HG02610 (cell line): ENCODE measurements around the gene XPNPEP1.
"Not testable (repeated sequence)": the region's sequence is repeated elsewhere in the genome, so short reads cannot be mapped to it uniquely, and the experiment has no call there.

Experiments
- ATAC-seq: cut with Tn5 transposase; IDR thresholded peaks from one replicate; pipeline ENCODE4 v1.9.1; 2021; ENCODE audit warnings: mild to moderate bottlenecking, moderate library complexity; ENCODE audit not compliant: unreplicated experiment

The XPNPEP1 gene

DNA sequence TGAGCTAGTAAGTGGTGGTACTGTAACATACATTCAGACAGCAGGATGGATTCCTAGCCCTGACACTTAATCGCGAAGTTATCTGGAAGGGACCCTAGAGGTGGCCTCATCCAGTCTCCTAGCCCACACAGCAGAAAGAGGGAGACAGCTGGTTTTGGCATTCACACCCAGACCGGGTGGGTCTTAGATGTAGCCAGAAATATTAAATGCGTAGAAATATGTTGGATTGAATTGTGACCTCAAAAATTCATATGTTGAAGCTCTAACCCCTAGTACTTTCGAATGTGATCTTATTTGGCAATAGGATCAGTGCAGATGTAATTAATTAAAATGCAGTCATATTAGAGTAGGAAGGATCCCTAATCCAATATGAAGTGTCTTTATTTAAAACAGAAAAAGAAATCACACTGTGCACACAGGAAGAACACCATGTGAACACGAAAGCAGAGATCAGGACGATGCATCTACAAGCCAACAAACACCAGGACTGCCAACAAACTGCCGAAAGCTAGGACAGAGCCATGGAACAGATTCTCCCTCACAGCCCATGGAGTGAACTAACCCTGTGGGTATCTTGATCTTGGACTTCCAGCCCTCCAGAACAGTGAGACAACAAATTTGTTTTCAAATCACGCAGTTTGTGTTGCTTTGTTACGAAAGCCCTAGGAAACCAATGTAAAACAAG, 2.9 kb upstream of the XPNPEP1 start:
- no peak for ATAC-seq

DNA sequence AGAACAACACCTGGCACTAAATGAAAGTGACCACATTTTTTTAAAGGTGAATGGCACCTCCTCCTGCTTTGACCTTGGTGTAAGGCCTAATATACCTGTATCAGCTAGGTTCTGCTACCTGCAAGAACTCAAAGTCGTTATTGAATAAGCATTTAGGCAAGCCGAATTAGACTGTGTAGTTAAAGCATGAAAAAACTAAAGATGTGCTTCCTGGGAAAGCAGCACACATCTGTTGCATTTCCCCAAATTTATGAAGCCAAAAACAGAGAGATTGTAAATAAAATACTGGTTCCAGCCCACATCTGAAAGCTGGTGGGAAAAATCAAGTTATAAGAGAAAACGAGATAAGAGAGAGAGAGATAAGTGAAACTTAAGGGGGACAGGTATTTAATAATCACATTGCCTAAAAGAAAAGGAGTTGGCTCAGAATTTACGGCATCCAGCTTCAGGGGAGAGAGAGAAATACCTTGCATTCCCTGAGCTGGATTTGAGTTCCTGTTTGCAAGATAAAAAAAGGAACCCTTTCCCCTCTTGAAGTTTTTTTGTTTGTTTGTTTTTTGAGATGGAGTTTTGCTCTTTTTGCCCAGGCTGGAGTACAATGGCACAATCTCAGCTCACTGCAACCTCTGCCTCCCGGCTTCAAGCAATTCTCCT, 1.8 kb upstream of the XPNPEP1 start:
- ATAC-seq, result no peak

DNA sequence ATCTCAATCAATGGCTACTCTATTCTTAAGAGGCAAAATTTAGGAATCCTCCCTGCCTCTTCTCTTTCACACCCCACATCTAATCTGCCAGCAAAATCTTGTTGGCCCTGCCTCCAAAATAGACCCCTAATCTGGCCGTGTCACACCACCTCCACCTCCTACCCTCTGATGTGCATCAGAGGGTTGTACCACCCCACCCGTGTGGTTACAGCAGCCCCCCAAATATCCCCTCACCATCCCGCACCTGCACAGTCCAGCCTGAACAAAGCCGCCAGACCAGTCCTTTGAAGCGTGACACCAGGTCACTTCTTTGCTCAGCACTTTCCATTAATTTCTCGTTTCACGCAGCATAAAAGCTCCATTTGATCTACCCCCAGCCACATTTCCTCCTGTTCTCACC, 776 bp upstream of the XPNPEP1 start:
- ATAC-seq, result no peak

DNA sequence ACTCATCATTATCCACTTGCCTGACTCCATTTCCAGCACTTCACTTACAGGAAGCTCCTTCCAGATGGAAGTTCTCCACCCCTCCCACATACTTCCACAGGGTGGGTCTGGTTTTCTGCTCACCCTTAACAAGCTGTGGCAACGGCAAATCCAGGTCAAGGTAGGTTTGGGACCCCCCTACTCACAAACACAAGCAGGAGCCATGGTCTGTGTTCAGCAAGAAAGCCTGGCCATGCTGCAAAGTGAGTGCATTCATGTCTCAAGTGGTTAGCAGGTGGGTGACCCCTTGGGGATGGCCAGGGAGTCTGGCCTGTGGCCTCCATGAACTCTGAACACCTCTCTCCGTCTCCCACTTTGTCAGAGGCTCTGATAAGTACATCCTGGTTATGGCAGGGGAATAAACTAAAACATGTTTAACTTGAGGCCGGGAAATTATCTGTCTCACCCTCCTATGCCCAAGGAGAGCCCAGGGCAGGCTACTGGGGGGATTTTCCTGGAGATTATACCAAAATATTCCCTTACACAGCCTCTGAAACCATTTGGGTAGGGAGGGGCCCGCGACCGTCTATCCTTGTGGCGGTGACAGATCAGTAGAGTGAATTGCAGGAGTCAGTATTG, 844 bp downstream of the XPNPEP1 start:
- peak; percentile 1 for ATAC-seq

DNA sequence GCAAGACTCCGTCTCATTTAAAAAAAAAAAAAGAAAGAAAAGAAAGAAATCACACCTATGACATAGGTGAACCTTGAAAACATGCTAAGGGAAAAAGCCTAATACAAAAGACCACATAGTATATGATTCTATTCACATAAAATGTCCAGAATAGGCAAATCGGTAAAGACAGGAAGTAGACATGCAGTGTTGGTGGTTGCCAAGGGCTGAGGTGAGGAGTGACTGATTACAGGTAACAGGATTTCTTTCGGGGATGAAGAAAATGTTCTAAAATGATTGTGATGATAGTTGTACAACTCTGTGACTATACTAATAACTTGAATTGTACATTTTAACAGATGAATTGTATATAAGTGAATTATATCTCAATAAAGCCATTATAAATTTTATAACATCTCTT, 3.3 kb downstream of the XPNPEP1 start:
- no peak for ATAC-seq

DNA sequence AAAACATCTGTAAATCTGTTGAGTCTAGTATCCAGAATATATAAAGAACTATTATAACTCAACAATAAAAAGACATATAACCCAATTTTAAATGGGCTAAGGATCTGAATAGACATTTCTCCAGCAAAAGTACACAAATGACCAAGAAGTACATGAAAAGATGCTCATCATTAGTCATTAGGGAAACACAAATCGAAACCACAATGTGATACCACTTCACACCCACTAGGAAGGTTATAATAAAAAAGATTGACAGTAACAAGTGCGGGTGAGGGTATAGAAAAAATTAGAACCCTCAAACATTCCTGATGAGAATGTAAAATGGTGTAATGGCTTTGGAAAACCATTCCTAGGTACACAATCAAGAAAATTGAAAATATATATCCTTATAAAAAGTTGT, 4.1 kb downstream of the XPNPEP1 start:
- peak; percentile 20 for ATAC-seq

DNA sequence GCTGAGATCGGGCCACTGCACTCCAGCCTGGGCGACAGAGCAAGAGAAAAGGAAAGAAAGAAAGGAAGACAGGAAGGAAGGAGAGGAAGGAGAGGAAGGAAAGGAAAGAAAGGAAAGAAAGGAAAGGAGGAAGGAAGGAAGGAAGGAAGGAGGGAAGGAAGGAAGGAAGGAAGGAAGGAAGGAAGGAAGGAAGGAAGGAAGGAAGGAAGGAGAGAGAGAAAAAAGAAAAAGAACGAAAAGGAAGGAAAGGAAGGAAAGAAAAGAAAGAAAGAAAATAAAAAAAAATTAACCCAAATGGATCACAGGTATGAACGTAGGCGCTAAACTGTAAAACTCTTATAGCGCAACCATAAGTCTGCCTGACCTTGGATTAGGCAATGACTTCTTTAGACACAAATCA, 4.6 kb downstream of the XPNPEP1 start:
- not testable (repeated sequence) for ATAC-seq

DNA sequence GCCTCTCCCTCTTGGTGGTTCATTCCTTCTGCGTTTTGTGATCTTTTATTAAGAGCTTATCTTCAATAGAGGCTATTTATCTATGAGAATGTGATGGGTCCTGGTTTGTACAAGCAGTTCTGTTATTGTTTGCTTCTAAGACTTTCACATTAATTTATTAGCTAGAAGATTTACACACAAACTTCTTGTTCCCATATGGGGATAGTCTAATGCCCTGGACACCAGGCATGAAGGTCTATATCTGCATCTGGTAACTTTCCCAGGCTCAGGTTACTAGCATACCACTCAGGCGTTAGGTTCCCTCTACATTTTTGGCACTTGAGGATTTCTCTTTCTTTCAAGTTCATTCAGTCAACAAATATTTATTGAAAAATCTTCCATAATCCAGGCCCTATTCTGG, 7.7 kb downstream of the XPNPEP1 start:
- ATAC-seq, result no peak

DNA sequence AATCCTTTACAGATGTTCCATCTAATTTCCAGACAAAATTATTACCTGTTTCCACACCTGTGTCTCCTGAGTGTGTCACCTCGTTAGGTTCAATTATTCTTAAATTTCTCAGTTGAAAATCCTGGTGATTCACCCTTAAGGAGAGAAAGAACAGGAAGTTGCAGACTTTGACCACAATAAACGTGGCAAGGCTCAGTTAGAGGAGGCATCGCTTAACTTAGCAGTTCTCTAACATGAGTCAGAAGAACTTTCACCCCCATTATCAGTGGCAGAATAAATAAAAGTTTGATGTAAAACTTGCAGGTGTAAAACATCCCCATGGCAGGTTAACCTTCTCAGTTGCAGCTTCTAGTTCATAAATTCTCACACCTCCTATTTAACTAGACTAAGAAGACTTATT, 8.3 kb downstream of the XPNPEP1 start:
- peak; percentile 46 for ATAC-seq

DNA sequence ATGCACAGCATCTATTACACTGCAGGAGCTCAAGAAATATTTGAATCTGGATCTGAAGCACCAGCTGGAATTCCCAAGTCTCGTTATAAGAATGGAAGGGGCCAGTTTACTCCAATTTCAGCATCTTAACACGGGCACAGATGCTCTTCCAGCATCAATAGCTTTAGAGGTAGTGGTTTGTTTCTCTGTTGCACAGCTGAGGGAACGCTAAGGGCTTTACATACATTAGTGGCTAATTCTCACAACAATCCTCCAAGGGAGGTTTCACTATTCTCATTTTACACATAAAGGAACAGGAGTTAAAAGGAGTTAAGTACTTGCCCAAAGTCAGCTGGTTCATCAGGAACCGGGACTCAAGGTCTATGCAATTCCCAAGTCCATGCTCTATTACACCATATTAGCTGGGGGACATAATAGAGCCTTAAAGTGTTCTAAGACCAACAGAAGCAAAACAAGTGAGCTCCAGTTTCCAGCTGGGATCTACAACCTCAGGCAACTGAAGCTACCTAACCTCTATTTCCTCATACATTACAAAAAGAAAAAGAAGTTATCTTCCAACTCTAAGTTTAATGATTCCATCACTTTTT, 9.9 kb downstream of the XPNPEP1 start:
- ATAC-seq, result no peak

DNA sequence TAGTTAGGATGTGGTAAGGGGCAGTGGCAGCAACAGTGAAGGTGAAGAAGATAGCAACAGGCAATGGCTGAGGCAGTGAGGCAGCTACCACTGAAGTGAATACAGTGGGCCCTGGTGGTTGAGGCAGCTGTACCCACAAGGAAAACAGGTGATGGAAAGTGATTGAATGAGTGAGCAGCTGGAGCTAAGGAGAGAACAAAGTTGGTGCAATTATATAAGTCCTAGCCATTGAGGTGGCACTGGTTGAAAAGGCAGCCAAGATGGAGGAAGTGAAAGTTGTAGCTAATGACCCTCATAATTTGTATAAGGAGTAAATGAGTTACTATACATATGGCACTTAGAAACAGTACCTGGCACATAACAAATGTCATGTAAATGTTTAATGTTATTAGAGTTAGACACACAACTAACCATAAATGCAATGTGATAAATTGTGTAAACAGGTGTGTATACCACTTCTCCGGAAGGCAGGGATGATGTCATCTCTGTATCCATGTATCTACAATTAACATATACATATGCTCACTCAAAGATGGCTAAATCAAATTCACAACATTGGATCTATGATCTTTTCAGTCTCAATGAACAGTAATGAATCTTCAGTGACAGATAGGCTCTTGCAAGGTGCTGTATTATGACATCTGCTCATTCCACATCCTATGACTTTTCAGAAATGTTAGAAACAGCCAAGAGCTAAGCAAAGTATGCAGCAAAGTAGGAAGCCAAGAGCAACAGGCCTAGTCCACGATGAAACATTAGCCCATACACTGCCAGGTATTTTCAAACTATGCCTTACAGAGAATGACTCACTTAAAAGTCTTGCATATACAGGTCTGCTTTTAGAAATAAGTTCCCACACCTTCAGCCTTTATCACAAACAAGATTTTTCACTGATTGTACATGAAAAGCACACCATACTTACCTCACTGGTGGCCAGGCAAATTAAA, 10.7 kb downstream of the XPNPEP1 start:
- ATAC-seq, result peak; percentile 71

DNA sequence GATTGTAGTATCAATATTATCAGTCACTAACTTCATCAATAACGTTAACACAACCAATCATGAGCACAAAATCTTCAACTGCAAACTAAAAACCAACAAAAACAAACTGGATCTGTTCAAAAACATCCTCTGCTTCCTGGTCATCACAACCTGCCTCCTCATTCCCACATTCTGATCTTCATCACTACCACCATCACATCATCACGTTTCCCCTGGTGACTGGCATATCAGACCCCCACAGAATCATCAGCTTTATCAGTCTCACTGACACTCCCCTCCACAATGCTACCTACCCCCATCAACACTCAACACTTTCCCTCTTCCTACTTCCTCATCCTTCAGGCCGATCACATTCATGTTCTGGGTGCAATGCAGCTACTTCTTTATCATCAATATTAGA, 11.4 kb downstream of the XPNPEP1 start:
- no peak for ATAC-seq

DNA sequence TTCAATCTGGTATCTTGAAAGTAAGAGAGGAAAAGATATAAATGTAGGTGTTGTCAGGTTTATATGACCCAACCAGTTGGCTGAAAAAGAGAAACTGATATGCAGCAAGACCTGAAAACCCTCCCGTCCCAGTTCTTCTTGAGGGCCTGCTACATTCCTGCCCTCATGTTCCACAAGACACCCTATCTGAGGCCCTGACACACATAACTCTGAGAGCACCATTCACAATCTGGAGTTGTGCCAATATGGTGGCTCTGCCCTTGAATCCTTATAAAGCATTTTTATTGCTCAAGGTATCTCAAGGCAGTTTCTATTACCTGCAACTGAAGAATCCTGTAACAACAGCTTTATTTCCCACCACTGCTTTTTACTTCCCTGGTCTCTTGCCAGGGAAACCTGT, 17.0 kb downstream of the XPNPEP1 start:
- no peak for ATAC-seq

DNA sequence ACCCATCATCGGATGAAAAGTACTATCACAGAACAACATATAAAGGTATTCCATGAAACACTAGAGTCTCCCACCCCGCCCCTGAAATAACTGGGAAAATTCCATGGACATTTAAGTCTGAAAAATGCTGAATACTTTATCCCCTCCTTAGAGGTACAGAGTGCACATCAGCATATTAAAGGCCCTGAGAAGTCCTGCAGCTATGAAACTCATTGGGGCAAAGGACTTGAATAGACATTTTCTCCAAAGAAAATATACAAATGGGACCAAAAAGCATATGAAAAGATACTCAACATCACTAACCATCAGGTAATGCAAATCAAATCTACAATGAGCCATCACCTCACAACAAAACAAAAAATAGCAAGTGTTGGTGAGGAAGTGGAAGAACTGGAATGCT, 18.9 kb downstream of the XPNPEP1 start:
- ATAC-seq, result no peak

DNA sequence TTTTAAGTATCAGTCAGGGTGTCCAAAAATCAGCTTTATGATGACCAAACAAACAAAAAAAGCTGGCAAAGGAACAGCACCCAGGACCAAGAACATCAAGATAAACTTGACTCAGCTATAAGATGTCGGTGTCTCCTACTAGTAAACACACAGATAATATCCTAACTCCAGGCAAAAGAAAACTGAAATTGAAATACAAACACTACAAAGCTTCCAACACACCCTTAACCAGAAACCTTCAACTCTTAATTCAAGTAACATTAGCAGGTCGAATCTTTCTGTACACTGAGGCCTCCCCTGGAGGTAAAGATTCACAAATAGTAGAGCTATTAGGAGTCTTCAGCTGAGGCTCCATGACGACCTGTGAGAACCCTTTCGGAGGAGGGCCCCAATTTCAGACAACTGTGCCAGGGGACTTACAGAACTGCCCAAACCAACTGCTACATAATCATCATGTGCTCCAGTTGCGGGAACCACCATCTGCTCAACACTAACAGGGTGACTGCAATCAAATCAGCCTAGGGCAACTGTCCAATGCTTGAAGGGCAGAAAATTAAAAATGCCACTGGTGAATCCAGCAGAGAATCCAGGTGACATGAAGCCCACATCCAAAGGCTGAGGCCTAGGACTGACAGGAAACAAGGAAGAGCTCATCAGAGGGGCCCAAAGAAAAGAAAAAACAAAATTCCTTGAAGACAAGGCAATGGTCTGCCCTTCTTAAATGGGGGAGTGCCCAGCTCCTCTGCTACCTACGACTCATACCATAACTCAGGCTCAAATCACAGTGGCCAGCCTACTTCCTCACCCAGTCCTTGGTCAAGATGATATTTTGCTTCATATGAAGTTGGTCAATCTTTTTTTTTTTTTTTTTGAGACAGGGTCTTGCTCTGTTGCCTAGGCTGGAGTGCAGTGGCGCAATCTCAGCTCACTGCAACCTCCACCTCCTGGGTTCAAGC, 20.0 kb downstream of the XPNPEP1 start:
- peak; percentile 55 for ATAC-seq

DNA sequence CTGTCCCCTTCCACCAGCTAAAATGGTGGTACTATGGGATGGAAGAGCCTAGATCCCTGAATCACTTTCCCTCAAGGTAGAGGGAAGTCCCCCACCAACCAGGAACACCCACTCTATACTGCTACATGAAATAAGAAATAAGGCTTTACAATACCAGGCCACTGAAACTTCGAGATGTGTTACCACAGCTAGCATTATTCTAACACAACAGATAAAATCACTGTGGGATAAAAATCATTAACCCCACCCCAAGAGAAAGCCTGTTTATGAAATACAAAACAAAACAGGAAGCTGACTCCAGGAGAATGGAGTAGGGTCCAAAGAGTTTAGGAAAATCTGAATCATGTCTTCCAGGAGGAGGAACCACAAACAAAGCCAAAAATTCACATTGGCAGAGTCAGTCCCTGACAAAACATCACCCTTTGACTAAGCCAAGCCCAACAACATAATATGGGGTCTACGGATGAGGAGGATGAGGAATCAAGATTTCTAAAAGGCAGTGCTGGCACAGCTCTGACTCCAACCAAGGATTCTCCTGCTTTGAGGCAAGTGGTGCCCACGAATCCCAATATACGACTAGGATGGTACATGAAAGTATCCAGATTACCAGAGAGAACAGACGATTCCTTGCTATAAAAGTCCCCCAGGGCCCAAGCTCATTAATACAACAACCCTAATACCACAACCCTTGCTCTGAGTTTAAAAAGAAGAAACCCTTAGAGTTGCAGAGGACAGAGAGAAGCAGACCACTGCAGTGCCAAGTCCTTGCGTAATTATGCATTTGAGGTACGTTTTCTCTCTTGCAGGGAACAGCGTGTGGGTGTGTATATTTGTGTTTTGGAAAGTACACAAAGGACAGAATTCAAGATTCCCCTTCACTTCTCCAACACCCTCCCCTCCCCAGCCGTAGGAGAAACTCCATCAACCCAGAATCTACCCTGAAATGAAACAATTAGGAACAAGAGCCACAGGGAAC, 23.7 kb downstream of the XPNPEP1 start:
- ATAC-seq, result no peak

DNA sequence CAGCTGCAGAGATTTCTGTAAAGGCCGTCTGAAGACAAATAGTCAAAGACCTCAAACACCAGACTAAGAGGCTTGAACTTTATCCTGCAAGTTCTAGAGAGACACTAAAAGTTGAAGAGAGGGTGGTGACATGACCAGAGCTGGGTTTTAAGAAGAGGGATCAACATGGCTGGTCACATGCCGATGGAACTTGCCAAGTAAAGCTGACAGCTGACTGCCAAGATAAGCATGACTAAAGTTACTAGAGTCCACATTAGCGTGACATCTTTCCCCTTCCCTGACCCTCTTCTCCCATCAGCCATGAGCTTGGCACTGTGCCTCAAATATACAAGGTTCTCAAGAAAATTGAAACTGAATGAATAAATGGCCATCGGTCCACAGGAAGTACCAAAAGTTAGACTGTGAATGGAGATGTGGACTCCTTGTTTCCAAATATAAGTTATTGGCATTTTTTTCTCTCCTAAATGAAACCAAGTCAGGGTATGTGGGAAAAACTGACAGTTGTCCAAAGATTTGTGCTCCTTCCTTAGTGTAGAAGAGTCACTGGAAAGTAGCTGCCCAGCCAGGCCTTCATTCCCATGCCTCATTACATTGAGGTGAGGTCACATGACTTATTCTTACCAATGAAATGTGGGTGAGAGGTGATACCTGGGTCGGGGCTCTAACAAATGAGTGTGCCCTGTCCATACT, 24.5 kb downstream of the XPNPEP1 start:
- no peak for ATAC-seq

DNA sequence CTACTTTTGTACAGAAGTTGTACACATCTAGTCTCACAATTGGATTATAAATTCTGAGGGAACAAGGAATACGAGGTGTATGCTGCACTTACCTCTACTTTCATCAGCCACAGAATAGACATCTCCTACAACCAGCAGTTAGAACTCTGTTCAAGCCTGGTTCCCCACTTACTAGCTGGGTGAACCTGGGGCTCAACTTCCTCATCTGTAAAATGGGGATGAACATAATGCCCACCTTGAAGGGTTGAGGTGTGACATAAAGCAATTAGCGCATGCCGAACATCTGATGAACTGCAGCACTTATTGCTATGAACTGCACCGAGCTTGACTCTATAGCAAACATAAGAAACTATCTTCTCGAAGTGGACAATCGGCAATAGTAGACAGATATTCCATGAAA, 25.3 kb downstream of the XPNPEP1 start:
- ATAC-seq, result no peak
